ENCODE results near the gene TTLL12.

DNA sequence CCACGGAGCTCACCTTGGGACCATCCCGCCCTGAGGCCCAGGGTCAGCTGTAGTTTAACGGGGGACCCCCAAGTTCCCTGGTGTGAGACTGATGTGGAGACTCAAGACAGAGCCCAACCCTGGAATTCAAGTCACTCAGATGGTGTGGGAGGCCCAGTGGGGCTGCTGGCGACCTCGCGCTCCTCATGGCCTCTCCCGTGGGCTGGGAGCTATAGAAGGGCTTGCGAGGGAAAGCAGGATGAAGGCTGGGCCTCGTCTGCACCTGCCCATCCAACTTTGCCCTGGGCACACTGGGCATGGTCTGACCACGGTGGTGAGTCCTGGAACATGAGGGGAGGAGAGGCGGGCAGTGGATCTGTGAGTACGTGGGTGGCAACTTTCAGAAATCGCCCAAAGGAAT is 13.6 kb upstream of the TTLL12 start:
- TF ChIP-seq, protein P1, sequence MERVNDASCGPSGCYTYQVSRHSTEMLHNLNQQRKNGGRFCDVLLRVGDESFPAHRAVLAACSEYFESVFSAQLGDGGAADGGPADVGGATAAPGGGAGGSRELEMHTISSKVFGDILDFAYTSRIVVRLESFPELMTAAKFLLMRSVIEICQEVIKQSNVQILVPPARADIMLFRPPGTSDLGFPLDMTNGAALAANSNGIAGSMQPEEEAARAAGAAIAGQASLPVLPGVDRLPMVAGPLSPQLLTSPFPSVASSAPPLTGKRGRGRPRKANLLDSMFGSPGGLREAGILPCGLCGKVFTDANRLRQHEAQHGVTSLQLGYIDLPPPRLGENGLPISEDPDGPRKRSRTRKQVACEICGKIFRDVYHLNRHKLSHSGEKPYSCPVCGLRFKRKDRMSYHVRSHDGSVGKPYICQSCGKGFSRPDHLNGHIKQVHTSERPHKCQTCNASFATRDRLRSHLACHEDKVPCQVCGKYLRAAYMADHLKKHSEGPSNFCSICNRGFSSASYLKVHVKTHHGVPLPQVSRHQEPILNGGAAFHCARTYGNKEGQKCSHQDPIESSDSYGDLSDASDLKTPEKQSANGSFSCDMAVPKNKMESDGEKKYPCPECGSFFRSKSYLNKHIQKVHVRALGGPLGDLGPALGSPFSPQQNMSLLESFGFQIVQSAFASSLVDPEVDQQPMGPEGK (CRISPR knock-in tag; IDR thresholded peaks at IDR 0.05; ENCODE audit: borderline replicate concordance) = no peak
- TF ChIP-seq PPARA (CRISPR knock-in tag; IDR thresholded peaks at IDR 0.05; ENCODE audit: borderline replicate concordance) = no peak
- no peak for TF ChIP-seq ARNTL (CRISPR knock-in tag; IDR thresholded peaks at IDR 0.05; ENCODE audit: borderline replicate concordance, low read depth)
- TF ChIP-seq ZFP3 (CRISPR knock-in tag; IDR thresholded peaks at IDR 0.05) = no peak
- TF ChIP-seq, protein P2, sequence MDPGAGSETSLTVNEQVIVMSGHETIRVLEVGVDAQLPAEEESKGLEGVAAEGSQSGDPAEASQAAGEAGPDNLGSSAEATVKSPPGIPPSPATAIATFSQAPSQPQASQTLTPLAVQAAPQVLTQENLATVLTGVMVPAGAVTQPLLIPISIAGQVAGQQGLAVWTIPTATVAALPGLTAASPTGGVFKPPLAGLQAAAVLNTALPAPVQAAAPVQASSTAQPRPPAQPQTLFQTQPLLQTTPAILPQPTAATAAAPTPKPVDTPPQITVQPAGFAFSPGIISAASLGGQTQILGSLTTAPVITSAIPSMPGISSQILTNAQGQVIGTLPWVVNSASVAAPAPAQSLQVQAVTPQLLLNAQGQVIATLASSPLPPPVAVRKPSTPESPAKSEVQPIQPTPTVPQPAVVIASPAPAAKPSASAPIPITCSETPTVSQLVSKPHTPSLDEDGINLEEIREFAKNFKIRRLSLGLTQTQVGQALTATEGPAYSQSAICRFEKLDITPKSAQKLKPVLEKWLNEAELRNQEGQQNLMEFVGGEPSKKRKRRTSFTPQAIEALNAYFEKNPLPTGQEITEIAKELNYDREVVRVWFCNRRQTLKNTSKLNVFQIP (CRISPR knock-in tag; IDR thresholded peaks at IDR 0.05; ENCODE audit: borderline replicate concordance, low read depth) = no peak
- TF ChIP-seq SNAI2 (CRISPR knock-in tag; IDR thresholded peaks at IDR 0.05) = no peak

All from SK-N-SH treated with all-trans-retinoic acid at 6 μM for 48 hours (cell line).